GM12892 (cell line): ENCODE results near the gene AKAP12.
"Not testable (repeated sequence)": the region's sequence is repeated elsewhere in the genome, so short reads cannot be mapped to it uniquely, and the experiment has no call there.

Experiments used
- DNase-seq: peaks from one replicate; pipeline ENCODE4 v3.0.0; 2011; ENCODE audit not compliant: insufficient read length
- FAIRE-seq: peaks from 2 replicates; lab custom pipeline; 2011; peaks lifted over from hg19 to GRCh38; lab: Jason Lieb, UNC
- POLR2A ChIP-seq: IDR thresholded peaks from 2 replicates; pipeline ENCODE4 v1.6.1; 2011; ENCODE audit warnings: low read depth, low read length, control low read depth
- POLR2AphosphoS5 ChIP-seq: IDR thresholded peaks from 2 replicates; pipeline ENCODE4 v1.6.1; 2011; ENCODE audit warnings: low read depth, low read length, control low read depth
- TAF1 ChIP-seq: IDR thresholded peaks from 2 replicates; pipeline ENCODE4 v1.6.1; 2011; ENCODE audit warnings: low read depth, mild to moderate bottlenecking, control low read depth, low read length, borderline replicate concordance

Gene AKAP12

DNA sequence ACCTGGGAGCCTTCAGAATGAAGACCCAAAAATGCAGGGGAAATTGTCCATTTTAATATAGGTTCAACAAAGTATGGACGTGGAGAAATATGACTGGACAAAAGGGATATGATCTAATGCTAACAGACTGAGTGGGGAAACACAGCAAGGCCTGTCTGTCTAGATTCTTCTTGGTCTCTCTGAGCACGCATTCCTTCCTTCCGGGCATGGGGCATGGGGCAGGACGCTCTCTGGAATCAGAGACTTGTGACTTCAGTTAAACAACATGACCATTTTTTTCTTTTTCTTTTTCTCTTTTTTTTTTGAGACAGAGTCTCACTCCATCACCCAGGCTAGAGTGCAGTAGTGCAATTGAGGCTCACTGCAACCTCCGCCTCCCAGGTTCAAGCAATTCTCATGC is 119.7 kb downstream of the AKAP12 start:
- TF ChIP-seq TAF1 (no peak), POLR2A (no peak), POLR2AphosphoS5 (no peak)
- DNase-seq (no peak), FAIRE-seq (no peak)

DNA sequence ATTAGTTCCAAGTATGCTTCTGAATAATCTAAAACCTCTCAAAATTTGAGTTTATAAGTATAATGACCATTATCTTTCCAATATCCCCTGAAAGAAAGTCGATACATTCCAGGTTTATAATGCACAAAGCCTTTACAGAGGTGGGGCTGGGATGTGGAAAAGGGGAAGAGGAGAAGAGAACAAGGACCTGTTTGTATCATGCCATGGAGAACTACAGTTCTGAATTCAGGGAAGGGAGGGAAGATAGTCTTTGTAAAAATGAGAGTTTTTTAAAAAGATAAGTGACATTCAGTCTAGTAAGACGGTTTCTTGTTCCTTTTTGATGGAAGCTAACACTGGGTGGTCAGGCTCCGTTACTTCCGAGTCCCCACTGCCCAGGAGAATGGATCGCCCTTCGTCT is 125.5 kb downstream of the AKAP12 start:
- FAIRE-seq = no peak
- TF ChIP-seq POLR2A = no peak
- TF ChIP-seq TAF1 = no peak
- no peak for TF ChIP-seq POLR2AphosphoS5
- no peak for DNase-seq

DNA sequence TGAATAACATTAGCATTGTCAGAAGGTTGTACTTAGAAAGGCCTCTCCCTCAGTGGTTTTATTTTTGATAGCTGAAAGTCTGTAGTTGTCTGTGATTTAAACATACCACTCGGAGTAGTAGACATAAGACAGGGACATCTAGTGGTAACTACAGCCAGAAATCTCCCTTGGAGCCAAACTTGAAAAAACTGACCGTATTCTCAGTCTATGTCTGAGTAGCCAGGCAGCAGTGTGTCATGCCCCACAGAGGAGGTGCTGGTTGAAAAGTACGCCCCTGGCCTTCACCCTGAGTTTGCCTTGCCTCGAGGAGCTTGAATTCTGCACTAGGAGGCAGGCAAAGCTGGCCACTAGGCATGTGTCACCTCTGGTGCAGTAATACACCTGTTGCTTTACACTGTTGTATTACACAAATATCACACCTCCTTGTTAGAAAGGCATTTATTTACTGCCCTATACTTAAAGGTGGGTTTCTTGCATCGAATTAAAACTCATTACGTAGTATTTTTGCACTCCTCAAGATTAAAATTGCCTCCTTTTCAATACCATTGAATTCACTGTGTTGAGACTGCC is 130.8 kb downstream of the AKAP12 start:
- no peak for TF ChIP-seq POLR2A
- no peak for TF ChIP-seq POLR2AphosphoS5
- no peak for TF ChIP-seq TAF1
- DNase-seq (no peak), FAIRE-seq (no peak)

- no peak for FAIRE-seq
- no peak for DNase-seq
- no peak for TF ChIP-seq TAF1
- no peak for TF ChIP-seq POLR2A
- no peak for TF ChIP-seq POLR2AphosphoS5
Observed at GRCh38 chr6:151372164-151372563, 132.4 kb downstream of the AKAP12 start.

DNA sequence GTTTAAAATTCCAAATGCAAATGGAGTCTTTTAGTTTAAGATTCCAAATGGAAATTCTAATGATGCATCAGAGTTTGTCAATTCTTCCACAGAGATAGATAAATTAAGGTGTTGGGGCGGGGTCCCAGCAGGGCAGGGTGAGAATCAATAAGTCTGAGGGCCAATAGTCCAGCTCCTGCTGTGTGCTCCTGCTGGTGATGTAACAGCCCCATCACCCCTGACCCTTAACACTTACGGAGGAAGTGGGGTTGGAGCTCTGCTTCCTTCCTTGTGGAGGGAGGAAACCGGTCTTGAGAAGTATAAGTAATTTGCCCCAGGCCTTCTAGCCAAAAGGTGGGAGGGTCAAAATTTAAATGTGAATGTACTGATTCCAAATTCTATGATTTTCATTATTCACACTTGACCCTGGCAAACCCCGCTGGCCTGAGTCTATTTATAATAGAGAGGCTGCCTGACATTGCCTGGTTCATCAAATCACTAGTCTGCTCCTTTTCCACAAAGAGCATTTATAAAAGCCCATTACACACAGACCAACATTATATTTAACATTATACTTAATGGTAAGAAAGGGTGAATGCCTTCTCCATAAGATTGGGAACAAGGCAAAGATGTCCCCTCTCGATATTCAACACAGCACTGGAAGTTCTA is 134.4 kb downstream of the AKAP12 start:
- TF ChIP-seq POLR2A (no peak), POLR2AphosphoS5 (no peak), TAF1 (no peak)
- FAIRE-seq = no peak
- no peak for DNase-seq

DNA sequence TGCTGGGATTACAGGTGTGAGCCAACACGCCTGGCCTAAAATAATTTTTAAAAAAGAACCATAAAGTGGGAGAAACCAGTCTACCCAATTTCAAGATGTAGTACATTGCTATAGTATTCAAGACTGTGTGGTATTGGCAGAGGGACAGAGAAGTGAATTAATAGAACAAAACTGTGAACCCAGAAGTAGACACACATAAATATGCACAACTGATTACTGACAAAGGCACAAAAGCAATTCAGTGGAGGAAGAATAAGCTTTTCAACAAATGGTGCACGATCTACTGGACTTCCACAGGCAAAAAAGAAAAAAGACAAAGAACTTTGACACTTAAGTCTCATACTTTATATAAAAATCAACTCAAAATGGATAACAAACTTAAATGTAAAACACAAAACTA is 136.1 kb downstream of the AKAP12 start:
- FAIRE-seq = no peak
- DNase-seq = no peak
- TF ChIP-seq POLR2A = no peak
- no peak for TF ChIP-seq POLR2AphosphoS5
- TF ChIP-seq TAF1 = no peak

DNA sequence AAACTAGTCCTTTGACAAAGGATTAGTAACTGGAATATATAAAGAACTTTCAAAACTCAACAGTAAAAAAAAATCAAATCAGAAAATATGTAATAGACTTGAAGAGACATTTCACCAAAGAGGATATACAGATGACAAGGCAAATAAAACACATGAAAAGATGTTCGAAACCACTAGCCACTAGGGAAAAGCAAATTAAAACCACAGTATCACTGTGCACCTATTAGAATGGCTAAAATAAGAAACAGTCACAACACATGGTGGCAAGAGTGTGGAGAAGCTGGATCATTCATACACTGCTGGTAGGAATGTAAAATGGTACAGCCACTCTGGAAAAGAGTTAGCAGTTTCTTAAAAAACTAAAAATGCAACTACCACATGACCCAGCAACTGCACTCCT is 136.7 kb downstream of the AKAP12 start:
- DNase-seq = no peak
- no peak for FAIRE-seq
- TF ChIP-seq POLR2A (no peak), TAF1 (no peak), POLR2AphosphoS5 (no peak)

DNA sequence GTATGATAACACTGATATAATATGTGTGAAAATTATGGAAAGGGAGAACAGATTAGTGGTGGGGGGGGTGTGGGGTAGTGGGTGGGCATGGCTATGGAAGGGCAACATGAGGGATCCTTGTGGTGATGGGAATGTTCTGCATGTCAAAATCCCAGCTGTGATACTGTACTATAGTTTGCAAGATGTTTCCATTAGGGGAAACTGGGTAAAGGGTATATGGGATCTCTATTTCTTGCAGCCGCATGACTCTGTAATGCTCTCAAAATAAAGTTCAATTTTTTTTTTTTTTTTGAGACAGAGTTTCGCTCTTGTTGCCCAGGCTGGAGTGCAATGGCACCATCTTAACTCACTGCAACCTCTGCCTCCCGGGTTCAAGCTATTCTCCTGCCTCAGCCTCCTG is 137.3 kb downstream of the AKAP12 start:
- no peak for FAIRE-seq

DNA sequence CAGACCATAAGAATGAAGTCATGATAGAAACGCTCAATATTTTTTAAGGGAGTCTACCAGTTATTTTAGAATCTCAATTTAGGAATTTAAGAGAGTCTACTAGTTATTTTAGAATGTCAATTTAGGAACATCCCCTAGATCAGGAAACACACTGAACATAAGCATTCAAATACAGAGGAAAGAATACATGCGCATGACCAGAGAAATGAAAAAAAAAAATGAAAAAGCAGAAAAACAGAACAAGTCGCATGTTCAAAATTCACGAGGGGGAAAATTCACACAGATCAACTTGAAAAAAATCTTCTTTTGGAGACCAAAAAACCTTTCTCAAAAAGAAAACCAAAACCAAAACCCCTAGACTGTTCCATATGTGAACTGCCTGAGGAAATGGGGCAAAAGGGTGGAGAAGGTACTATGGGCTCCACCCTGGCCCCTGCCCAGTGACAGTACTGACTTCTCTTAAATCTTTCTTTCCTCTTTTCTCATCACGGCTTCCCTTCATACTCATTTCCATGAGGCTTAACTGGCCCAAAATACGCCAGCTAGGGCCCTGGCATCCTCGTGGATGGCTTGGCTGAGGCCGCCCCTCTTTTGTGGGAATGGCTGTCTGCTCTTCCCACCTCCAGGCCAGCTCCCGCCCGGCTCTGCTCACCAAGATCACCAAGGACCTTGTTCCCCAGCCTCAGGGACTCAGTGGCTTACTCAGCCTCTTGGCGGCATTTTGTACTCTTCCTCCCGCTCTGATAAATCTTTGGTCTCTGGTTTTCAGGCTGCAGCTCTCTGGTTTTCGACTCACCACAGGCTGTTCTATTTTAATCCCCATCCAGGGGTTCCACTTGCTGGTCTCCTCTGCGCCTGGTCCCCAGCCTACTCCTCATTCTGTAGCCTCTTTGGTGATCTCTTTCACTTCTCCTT is 140.4 kb downstream of the AKAP12 start:
- peak; percentile 32 for DNase-seq
- FAIRE-seq = no peak
- TF ChIP-seq POLR2AphosphoS5 = no peak
- peak; percentile 16; the same call in 1 of the 2 replicates for TF ChIP-seq POLR2A

More for the DNA sequence above, 137.3 kb downstream of the AKAP12 start:
- TF ChIP-seq POLR2AphosphoS5 (no peak), TAF1 (no peak), POLR2A (no peak)
- DNase-seq = no peak

DNA sequence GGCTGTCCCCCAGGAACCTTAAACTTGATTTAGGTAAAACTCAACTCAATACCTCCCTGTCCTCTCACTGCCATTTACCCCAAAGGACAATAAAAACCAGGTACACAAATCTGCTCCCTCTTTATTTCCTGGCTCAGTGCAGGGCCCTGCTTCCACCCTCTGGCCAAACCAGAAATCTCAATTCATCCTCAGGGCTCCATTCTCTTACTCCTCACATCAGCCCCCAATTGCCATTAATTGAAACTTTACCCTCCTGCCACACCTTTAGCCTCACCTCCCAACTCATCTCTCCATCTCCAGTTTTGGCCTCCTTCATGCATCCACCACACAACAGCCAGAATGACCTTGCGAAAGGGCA is 141.1 kb downstream of the AKAP12 start:
- no peak for TF ChIP-seq TAF1
- no peak for TF ChIP-seq POLR2A
- TF ChIP-seq POLR2AphosphoS5 = no peak
- no peak for DNase-seq
- FAIRE-seq = no peak

DNA sequence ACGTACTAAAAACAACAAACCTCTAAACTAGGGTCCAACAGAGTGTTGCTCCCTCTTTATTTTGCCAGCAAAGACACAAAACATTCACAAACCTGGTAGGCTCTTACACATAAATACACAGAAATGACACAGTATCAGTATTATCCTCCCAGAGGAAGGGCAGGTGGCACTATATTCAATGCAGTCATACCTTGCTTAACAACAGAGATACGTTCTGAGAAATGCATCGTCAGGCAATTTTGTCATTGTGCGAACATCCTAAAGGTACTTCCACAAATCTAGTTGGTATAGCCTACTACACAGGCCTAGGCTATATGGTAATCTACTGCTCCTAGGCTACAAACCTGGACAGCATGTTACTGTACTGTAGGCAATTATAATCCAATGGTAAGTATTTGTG is 142.0 kb downstream of the AKAP12 start:
- TF ChIP-seq POLR2AphosphoS5 (no peak), TAF1 (no peak), POLR2A (no peak)
- no peak for FAIRE-seq

GRCh38 chr6:151382631-151383030 is 142.9 kb downstream of the AKAP12 start:
- DNase-seq = not testable (repeated sequence)

More for the DNA sequence above, 142.0 kb downstream of the AKAP12 start:
- DNase-seq = no peak

More at GRCh38 chr6:151382631-151383030, 142.9 kb downstream of the AKAP12 start:
- FAIRE-seq = not testable (repeated sequence)
